Rectal smooth muscle tissue (tissue), 1 donor: Measurements from ENCODE around the gene PFN4.
A peak's percentile ranks its signal among the peaks of the same experiment; 100 is the strongest.
"Not testable (repeated sequence)": the region's sequence is repeated elsewhere in the genome, so short reads cannot be mapped to it uniquely, and the experiment has no call there.

Experiments used
- H3K27ac ChIP-seq: one replicate; pipeline ENCODE4 v1.7.0; 2013; ENCODE audit warnings: low read depth, low read length, inconsistent platforms
- H3K27me3 ChIP-seq: one replicate; pipeline ENCODE4 v1.7.0; 2013; ENCODE audit warnings: low read length; ENCODE audit not compliant: control insufficient read depth, insufficient read depth
- H3K36me3 ChIP-seq: one replicate; pipeline ENCODE4 v1.7.0; 2013; ENCODE audit warnings: low read length; ENCODE audit not compliant: control insufficient read depth, insufficient read depth
- H3K4me1 ChIP-seq: one replicate; pipeline ENCODE4 v1.7.0; 2013; ENCODE audit warnings: low read length; ENCODE audit not compliant: control insufficient read depth, insufficient read depth
- H3K4me3 ChIP-seq: one replicate; pipeline ENCODE4 v1.7.0; 2013; ENCODE audit warnings: low read length
- H3K9ac ChIP-seq: one replicate; pipeline ENCODE4 v1.7.0; 2013; ENCODE audit warnings: low read length

The PFN4 gene

DNA sequence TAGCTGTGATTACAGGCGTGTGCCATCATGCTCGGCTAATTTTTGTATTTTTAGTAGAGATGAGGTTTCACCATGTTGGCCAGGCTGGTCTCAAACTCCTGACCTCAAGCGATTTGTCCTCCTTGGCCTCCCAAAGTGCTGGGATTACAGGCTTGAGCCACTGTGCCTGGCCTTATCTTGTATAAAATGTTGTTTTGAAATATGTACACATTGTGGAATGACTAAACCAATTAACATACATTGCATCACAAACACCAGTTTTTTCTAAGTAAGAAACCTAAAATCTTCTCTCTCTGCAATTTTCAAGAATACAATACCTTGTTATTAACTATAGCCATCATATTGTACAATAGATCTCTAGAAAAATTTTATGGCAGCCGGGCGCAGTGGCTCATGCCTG, 17.2 kb upstream of the PFN4 start:
- H3K4me1 ChIP-seq, H3K4me3 ChIP-seq, H3K27ac ChIP-seq, H3K27me3 ChIP-seq, H3K36me3 ChIP-seq, H3K9ac ChIP-seq: not testable (repeated sequence)

DNA sequence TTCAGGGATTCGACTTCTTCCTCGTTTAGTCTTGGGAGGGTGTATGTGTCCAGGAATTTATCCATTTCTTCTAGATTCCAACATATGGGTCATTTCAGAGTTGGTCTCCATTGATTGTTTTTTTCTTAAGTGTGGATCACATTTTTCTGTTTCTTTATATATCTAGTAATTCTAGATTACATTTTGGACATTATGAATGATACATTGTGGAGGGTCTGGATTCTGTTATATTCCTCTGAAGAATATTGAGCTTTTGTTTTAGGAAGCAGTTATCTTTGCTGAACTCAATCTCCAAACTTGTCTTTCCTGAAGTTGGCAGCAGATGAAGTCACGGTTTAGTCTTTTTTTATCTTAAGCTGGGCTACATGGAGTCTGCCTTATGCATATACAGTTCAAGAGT, 9.4 kb upstream of the PFN4 start:
- Histone ChIP-seq H3K27ac (no peak overlapping the region), H3K4me3 (no peak overlapping the region), H3K36me3 (no peaks in the 10 kb centered on the region), H3K27me3 (no peaks in the 10 kb centered on the region), H3K4me1 (no peaks in the 10 kb centered on the region), H3K9ac (no peak overlapping the region)

DNA sequence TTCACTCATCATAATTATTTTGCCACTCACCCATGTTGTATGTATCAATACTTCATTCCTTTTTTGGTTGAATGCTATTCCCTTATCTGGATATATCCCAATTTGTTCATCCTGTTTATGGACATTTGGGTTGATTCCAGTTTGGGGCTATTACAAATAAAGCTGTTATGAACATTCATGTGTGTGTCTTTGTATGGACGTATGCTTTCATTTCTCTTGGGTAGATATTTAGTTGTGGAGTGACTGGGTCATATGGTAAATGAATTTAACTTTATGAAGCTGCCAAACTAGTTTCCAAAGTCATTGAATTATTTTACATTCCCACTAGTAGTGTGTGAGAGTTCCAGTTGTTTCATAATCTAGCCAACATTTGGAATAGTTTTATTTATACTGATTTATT, 2.8 kb upstream of the PFN4 start:
- Histone ChIP-seq H3K9ac (no peak overlapping the region), H3K27ac (no peak overlapping the region), H3K4me3 (no peak overlapping the region), H3K27me3 (no peaks in the 10 kb centered on the region), H3K4me1 (peaks cover 9% of the 10 kb centered on the region), H3K36me3 (no peaks in the 10 kb centered on the region)

DNA sequence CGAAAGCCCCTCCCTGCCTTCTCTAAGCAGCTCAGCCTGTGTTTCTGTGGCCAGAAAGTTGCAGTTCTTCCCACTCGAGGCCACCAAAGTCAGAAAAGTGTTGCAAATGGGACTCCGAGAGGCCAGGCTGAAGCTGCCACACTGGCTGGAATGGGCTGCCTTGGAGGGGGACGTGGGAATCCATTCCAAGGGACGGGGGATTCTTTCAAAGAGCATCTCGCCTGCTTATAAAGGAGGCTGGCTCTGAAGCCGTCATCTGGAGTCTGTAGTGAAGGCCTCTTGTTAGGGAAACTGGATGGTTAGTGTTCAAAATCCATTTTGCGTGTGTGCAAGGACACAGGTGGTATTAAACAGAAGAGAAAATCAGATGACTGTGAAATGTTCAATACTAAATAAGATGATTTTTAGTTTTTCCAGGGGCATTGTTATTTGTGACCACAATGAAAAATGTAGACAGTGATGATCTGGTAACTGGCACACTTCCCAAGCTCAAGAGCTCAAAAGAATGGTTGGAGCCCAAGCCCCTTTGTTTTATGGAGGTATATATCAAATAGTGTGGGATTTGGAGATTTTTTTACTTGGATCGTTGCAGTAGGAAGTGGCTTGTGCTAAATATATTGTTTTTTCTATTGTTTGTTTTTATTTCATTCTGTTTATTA, 917 bp upstream of the PFN4 start:
- H3K4me1 ChIP-seq: peaks cover 9% of the 10 kb centered on the region
- no peaks in the 10 kb centered on the region for H3K27me3 ChIP-seq
- peak overlapping the region; percentile 94 for H3K4me3 ChIP-seq
- peak overlapping the region; percentile 90 for H3K27ac ChIP-seq
- no peaks in the 10 kb centered on the region for H3K36me3 ChIP-seq
- H3K9ac ChIP-seq: peak overlapping the region; percentile 63

DNA sequence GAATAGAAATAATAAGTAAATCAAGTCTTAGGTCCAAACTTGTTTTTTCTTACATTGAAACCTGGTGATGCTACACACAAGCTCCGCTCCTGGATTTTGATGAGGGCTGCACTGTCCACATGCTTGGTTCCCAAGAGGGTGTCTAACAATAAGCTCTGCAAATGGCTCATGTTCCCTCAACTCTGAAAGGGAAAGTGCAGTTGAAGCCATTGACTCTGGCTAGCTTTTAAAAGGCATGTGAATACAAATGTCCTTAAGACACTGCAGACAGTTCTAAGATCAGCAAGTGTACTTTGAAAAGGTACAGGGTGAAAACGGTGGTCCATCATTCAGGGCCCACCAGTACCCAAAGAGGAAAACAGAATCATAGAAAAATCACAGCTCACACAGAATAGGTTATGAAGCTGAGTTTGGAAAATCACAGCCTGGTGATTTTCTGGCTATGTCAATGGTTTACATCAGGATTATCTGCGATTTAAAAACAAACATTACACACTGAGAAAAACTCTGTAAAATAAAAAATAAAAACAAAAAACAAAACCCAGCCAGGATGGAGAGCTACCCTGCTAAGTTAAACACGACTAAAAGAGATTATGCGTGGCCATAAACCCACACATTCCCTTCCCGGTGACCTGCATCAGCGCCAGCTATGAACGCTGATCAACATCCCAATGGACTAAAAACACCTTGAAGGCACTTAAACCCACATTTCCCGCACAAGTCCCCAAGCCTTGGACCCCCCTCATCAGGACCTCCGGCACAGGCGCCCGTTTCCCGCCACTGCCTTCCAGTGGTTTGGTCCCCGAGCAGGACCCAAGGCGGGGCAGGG, 554 bp downstream of the PFN4 start:
- no peaks in the 10 kb centered on the region for H3K27me3 ChIP-seq
- H3K4me1 ChIP-seq: peaks cover 9% of the 10 kb centered on the region
- no peaks in the 10 kb centered on the region for H3K36me3 ChIP-seq
- H3K9ac ChIP-seq: peak overlapping the region; percentile 70
- peak overlapping the region; percentile 90 for H3K27ac ChIP-seq
- peak overlapping the region; percentile 94 for H3K4me3 ChIP-seq

DNA sequence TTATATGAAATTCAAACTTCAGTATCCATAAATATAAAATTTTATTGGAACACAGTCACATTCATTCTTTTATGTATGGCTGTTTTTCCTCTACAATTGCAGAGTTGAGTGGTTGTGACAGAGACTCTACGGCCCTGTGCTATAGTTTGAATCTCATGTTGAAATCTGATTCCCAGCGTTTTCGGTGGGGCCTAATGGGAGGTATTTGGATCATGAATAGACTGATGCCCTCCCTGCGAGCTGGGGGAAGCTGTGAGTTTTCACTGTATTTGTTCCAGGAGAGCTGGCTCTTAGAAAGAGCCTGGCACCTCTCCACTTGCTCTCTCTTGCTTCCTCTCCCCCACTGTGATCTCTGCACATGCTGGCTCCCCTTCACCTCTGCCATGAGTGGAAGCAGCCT, 1.7 kb downstream of the PFN4 start:
- Histone ChIP-seq H3K9ac (no peak overlapping the region), H3K27ac (no peak overlapping the region), H3K4me1 (peaks cover 9% of the 10 kb centered on the region), H3K36me3 (no peaks in the 10 kb centered on the region), H3K27me3 (no peaks in the 10 kb centered on the region), H3K4me3 (no peak overlapping the region)

DNA sequence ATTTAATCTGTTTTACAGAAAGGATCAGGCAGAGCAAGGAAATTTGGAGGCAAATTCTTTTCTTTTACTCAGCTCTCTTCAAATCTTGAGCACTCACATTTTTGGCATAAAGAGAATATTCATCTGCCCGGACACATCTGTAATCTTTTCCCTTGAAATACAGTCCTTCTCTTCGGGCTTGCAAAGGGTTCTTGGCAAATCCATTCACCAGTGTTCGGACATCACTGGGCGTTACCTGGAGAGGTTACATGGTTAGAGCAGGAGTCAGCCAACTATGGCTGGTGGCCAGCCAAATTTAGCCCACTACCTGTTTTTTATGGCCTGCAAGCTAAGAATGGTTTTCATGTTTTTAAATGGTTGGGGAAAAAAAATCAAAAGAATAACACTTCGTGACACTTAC, 2.1 kb downstream of the PFN4 start:
- H3K9ac ChIP-seq: no peak overlapping the region
- H3K27me3 ChIP-seq: no peaks in the 10 kb centered on the region
- no peak overlapping the region for H3K4me3 ChIP-seq
- no peaks in the 10 kb centered on the region for H3K36me3 ChIP-seq
- H3K27ac ChIP-seq: no peak overlapping the region
- peaks cover 9% of the 10 kb centered on the region for H3K4me1 ChIP-seq

DNA sequence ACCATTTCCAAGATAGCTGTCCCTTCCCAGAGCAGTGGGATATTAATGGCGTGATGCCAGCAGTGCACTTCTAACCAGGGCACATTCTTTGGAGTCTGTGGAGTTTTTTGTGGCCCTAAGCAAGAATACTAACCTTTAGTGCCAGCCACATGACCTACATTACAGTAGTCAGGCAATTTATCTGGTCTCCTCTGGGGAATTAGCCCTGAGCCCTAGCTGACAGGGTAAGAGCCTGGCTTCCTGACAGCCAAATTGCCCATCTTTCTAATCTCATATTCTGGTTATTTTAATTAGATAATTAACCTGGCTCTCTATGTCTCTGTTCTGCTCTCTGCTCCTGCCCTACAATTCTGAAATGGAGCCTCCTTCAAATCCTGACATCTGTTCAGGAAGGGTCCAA, 5.2 kb downstream of the PFN4 start:
- H3K9ac ChIP-seq: no peak overlapping the region
- peaks cover 3% of the 10 kb centered on the region for H3K4me1 ChIP-seq
- H3K27ac ChIP-seq: no peak overlapping the region
- no peaks in the 10 kb centered on the region for H3K36me3 ChIP-seq
- no peaks in the 10 kb centered on the region for H3K27me3 ChIP-seq
- no peak overlapping the region for H3K4me3 ChIP-seq

DNA sequence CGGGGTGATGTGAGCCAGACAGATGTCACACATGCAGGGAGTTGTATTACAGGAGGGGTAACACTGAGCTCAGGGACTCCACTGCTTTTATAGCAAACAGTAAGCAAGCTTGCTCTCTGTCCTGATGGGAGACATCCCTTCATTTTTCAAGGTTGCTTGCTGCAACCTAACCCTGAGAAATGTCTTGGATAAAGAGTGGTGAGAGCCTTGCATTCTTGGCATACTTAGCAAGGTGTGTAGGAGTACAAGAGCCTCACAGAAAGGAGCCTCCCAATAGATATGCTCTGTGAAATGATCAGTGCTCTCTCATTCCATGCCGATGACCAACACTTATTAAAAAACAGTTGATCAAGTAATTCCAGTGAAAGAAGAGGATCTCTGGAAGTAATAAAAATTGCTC, 8.1 kb downstream of the PFN4 start:
- no peaks in the 10 kb centered on the region for H3K27me3 ChIP-seq
- H3K4me3 ChIP-seq: no peak overlapping the region
- no peaks in the 10 kb centered on the region for H3K4me1 ChIP-seq
- no peaks in the 10 kb centered on the region for H3K36me3 ChIP-seq
- H3K9ac ChIP-seq: no peak overlapping the region
- no peak overlapping the region for H3K27ac ChIP-seq

DNA sequence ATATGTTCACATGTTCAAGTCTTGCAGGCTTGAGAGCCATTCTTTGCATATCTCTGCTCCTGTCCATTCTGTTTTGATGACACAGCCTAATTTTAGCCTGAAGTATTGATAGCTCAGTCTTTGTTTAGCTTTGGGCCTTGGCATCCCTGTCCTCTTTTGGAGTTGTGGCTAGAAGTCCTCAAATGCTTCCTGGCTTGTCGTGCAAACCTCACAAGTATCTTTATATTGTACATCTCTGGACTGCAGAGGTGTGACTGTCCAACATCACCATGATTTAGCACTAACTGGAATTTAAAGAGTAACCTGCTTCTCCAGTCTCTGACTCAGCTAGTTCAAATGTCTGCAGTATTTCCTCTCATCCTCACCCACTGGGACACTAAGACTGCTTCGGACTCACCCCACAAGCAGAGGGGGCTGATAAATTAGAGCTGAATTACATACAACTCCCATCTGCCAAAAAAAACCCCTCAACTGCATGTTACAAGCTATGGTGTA, 11.7 kb downstream of the PFN4 start:
- Histone ChIP-seq H3K27ac (no peak overlapping the region), H3K27me3 (no peaks in the 10 kb centered on the region)

DNA sequence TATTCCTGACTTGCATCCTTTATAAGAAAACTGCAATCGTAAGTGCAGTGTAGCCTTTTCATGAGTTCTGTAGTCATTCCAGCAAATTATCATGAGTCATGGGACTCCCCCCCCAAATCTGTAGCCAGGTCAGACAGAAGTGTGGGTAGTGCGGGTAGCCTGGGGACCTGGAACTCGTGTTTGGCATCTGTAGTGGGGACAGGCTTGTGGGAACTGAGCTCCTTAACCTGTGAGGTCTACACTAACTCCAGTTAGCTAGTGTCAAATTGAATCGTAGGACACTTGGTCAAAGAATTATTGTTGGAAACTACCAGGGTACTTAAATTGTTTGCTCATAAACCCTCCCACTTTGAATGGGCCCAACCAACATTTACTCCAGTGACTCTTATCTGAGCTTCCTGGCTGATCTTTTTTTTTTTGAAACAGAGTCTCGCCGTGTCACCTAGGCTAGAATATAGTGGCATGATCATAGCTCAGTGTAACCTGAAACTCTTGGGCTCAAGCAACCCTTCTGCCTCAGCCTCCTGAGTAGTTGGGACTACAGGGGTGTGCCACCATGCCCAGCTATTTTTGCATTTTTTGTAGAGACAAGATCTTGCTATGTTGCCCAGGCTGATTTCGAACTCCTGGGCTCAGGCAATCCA, 12.4 kb downstream of the PFN4 start:
- H3K27ac ChIP-seq: no peak overlapping the region

More for the DNA sequence above, 11.7 kb downstream of the PFN4 start:
- H3K36me3 ChIP-seq: no peaks in the 10 kb centered on the region
- H3K4me3 ChIP-seq: no peak overlapping the region
- no peaks in the 10 kb centered on the region for H3K4me1 ChIP-seq
- H3K9ac ChIP-seq: no peak overlapping the region

DNA sequence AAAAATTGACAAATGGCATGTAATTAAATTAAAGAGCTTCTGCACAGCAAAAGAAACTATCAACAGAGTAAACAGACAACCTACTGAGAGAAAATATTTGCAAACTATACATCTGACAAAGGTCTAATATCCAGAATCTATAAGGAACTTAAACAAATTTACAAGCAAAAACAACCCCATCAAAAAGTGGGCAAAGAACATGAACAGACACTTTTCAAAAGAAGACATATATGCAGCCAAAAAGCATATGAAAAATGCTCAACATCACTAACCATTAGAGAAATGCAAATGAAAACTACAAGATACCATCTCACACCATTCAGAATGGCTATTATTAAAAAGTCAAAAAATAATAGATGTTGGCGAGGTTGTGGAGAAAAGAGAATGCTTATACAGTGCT, 13.7 kb downstream of the PFN4 start:
- not testable (repeated sequence) for H3K36me3 ChIP-seq, H3K27me3 ChIP-seq, H3K4me3 ChIP-seq, H3K9ac ChIP-seq, H3K27ac ChIP-seq, H3K4me1 ChIP-seq

More for the DNA sequence above, 12.4 kb downstream of the PFN4 start:
- no peak overlapping the region for H3K9ac ChIP-seq
- no peaks in the 10 kb centered on the region for H3K36me3 ChIP-seq
- no peaks in the 10 kb centered on the region for H3K4me1 ChIP-seq
- H3K4me3 ChIP-seq: no peak overlapping the region
- no peaks in the 10 kb centered on the region for H3K27me3 ChIP-seq
